ENCODE measurements around the gene ITGBL1. TPM values are rescaled to one million over a fixed set of nuclear protein-coding genes. Genes with fewer than 3 reads are reported as not detected.

Gene ITGBL1
- total and polyA plus RNA-seq, 7 donors = 0.44 to 5.7 (median 1.7) TPM

- no peaks in the 10 kb centered on the region for H3K27me3 ChIP-seq (ENCODE audit: insufficient read depth in 3 of 3, low read length in 2 of 3)
- H3K9me3 ChIP-seq = no peaks in the 10 kb centered on the region
- DNase-seq (no peak), ATAC-seq (no peak)
- WGBS, 3 donors = 58 to 65% (median 65%) methylated on average over 2 of the region's 2 CpGs
- no peak overlapping the region for H3K27ac ChIP-seq
- TF ChIP-seq CTCF (IDR thresholded peaks at IDR 0.05) = no peak
- no peaks in the 10 kb centered on the region for H3K36me3 ChIP-seq (ENCODE audit: insufficient read depth in 1 of 2, low read depth in 1 of 2)
- no peak overlapping the region for H3K4me3 ChIP-seq
- H3K4me1 ChIP-seq = no peaks in the 10 kb centered on the region
- intact Hi-C loops (cut with DNase I) = no loop called here
Observed at GRCh38 chr13:101640788-101641400, 188.4 kb downstream of the ITGBL1 start.

GRCh38 chr13:101645871-101646270, 193.4 kb downstream of the ITGBL1 start:
- H3K27me3 ChIP-seq (ENCODE audit: insufficient read depth in 3 of 3, low read length in 2 of 3) = no peaks in the 10 kb centered on the region
- no peak overlapping the region for H3K4me3 ChIP-seq
- H3K4me1 ChIP-seq = no peaks in the 10 kb centered on the region
- intact Hi-C loops (cut with DNase I) = loop anchor here in 1 of 2 donors (2.0 kb wide), 1 partner anchor 19 kb away; no protein-coding TSS in a partner anchor
- no peak for ATAC-seq
- H3K36me3 ChIP-seq (ENCODE audit: insufficient read depth in 1 of 2, low read depth in 1 of 2) = no peaks in the 10 kb centered on the region
- H3K27ac ChIP-seq = no peak overlapping the region
- no peak for TF ChIP-seq CTCF (IDR thresholded peaks at IDR 0.05)
- H3K9me3 ChIP-seq = no peaks in the 10 kb centered on the region
- no peak for DNase-seq
- WGBS, 3 donors = 83 to 90% (median 85%) methylated on average over 1 of the region's 1 CpG

- 62 to 85% (median 63%) methylated on average over 5 of the region's 5 CpGs for WGBS, 3 donors
- DNase-seq (no peak), ATAC-seq (no peak)
- no peak overlapping the region for H3K27ac ChIP-seq
- no peaks in the 10 kb centered on the region for H3K27me3 ChIP-seq (ENCODE audit: insufficient read depth in 3 of 3, low read length in 2 of 3)
- no peak for TF ChIP-seq CTCF (IDR thresholded peaks at IDR 0.05)
- no peaks in the 10 kb centered on the region for H3K4me1 ChIP-seq
- H3K9me3 ChIP-seq = no peaks in the 10 kb centered on the region
- H3K4me3 ChIP-seq = no peak overlapping the region
- H3K36me3 ChIP-seq (ENCODE audit: insufficient read depth in 1 of 2, low read depth in 1 of 2) = no peaks in the 10 kb centered on the region
- intact Hi-C loops (cut with DNase I) = loop anchor here in 1 of 2 donors (2.0 kb wide), 1 partner anchor 21 kb away; no protein-coding TSS in a partner anchor
Observed at GRCh38 chr13:101647760-101648159, 195.3 kb downstream of the ITGBL1 start.

- Histone ChIP-seq H3K4me3 (no peak overlapping the region), H3K4me1 (no peaks in the 10 kb centered on the region), H3K9me3 (no peaks in the 10 kb centered on the region), H3K27me3 (ENCODE audit: insufficient read depth in 3 of 3, low read length in 2 of 3) (no peaks in the 10 kb centered on the region), H3K36me3 (ENCODE audit: insufficient read depth in 1 of 2, low read depth in 1 of 2) (no peaks in the 10 kb centered on the region), H3K27ac (no peak overlapping the region)
- ATAC-seq (no peak), DNase-seq (no peak)
- TF ChIP-seq CTCF (IDR thresholded peaks at IDR 0.05) = no peak
- intact Hi-C loops (cut with DNase I) = no loop called here
Observed at GRCh38 chr13:101648766-101649487, 196.5 kb downstream of the ITGBL1 start.
